ENCODE results near the gene HSD17B1.
A peak's percentile ranks its signal among the peaks of the same experiment; 100 is the strongest.
"Not testable (repeated sequence)": the region's sequence is repeated elsewhere in the genome, so short reads cannot be mapped to it uniquely, and the experiment has no call there.

The HSD17B1 gene, protein sequence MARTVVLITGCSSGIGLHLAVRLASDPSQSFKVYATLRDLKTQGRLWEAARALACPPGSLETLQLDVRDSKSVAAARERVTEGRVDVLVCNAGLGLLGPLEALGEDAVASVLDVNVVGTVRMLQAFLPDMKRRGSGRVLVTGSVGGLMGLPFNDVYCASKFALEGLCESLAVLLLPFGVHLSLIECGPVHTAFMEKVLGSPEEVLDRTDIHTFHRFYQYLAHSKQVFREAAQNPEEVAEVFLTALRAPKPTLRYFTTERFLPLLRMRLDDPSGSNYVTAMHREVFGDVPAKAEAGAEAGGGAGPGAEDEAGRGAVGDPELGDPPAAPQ

DNA sequence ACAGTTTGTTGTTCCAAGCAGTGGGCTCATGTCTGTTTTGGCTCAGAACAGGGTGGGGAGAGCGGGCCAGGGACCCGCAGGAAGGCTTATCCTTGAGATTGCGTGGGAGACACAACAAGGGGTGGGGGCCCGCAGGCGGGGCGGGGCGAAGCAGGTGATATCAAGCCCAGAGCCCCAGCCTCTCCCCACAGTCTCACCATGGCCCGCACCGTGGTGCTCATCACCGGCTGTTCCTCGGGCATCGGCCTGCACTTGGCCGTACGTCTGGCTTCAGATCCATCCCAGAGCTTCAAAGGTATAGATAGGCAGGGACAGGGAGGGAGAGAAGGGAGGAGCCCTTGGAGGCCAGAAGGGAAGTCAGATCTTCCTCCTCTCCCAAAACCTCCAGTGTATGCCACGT, at the start of gene HSD17B1:
TSS of gene HSD17B1 (plus strand) at position 188 of the 400 bp plus-strand sequence. CDS start at position 199, 11 bp downstream.
- DNase-seq (ENCODE audit: low read depth, low spot score), result not testable (repeated sequence)

DNA sequence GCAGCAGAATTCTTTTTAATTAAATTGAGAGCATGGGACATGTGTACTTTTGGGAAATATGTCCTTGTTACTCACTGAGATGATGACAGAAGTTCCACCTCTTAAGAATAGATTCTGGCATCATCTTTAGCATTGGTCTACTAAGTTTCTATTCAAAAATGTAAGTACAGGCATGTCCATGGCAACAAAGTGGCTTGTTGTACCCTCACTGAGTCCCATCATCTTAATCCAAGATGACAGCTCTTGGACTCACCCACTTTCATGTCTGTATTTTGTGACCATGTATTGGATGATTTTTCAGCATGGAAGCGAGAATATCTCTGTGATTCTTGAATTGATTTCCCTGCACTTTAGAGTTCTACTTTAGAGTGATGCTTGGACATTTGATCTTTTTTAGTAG, 49.8 kb upstream of the HSD17B1 start:
- DNase-seq (ENCODE audit: low read depth, low spot score), result no peak

DNA sequence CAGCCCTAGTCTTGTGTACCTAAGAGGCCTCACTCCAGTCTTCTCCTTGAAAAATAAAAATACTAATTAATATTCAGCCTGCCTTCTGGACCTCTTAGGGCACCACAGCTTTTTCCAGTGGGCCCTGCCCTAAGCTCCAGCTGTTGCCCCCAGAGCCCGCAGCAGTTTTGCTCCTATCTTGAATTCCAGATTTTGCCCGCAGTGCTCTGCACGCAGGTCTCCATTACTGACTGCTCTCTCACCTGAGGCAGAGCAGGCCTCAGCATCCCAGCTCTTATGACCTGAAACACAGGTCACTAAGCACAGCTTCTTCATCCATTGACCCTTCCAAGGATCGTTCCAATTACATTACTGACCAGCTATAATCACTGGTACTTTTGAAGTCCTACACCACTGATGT, 45.1 kb upstream of the HSD17B1 start:
- no peak for DNase-seq (ENCODE audit: low read depth, low spot score)

DNA sequence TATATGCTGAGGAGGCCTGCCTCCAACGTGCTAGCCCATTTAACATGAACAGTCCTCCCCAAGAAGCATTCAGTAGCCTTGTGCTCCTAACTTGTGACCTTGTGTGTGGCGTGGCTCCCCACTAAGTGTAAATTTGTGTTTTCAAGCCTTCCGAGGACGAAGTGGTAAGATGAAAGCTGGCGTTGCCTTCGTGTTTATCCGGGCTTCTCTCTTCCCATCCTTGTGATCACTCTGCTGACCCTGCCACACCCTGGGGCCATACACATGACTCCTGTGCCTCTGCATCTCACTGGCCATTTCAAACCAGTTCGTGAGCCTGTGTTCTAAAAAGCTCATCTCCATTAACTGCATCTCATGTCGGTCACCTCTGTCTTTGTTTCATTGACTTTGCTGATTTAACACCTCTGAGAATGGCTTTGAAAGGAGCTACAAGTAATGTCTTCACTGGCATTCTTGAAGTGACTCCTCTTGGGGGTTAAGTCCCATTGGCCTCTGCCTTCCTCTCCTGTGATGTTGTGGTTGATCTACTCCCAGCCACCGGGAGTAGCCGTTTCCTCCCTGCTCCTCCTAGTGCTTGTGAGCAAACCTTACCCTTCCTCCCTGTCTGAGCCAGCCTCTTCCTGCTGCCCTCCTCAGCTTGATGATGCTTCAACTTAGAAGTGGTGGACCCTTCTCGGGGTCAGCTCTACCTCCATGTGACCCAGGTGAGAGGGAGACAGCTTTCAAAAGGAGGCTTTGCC, 44.1 kb upstream of the HSD17B1 start:
- no peak for DNase-seq (ENCODE audit: low read depth, low spot score)

DNA sequence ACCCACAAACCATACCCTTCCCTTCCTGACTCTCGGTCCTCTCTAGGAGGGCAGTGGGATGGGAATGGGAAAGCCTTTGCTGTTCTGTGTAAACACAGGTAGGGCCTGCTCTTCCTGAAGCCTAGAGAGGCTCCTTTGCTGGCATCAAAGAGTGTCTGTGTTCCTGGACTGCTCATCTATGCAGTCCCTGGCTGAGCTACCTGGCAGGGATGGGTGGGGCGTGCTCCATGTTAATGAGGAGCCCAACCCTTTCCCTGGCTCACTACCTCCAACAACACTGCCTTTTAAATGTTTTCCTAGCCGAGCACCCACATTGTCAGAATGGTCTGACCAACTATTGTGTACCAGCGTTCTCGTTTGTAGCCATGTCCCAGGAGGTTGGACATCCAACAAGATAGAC, 43.3 kb upstream of the HSD17B1 start:
- no peak for DNase-seq (ENCODE audit: low read depth, low spot score)

DNA sequence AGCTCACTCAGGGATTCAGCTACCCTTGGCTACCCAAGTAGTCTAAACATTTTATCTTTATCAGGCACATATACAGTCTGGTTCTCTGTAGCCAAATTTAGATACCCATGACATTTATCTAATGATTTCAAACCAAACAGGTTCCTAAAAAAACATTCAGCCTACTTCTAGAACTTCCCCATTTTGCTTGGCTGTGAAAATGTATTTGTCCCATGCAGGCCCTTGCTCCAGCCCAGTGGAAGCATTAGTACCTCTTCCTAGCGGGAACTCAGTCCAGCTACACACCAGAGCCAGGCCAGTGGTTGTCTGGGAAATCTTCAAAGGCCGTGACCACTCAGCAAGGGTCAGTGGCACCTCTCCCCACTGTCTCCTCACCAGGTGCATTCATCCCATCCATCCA, 42.9 kb upstream of the HSD17B1 start:
- DNase-seq (ENCODE audit: low read depth, low spot score), result no peak

DNA sequence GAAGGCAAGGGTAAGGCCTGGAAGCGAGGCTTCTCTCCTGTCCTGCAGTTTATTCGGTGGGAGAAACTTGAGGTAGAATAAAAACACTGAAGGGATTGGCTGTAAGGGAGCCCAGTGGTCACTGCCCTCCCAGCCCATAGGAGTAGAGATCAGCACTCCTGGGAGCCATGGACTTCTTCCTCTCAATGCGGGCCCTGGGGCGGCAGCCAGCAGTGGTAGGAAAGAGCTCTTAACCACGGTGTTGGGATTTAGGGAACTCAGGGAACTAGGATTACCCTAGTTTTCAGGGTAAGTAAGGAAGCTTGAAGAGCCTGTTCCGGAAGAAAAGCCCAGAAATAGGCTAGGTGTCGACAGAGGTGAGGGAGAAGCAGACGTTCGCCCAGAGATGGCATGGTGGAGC, 40.5 kb upstream of the HSD17B1 start:
- no peak for DNase-seq (ENCODE audit: low read depth, low spot score)

DNA sequence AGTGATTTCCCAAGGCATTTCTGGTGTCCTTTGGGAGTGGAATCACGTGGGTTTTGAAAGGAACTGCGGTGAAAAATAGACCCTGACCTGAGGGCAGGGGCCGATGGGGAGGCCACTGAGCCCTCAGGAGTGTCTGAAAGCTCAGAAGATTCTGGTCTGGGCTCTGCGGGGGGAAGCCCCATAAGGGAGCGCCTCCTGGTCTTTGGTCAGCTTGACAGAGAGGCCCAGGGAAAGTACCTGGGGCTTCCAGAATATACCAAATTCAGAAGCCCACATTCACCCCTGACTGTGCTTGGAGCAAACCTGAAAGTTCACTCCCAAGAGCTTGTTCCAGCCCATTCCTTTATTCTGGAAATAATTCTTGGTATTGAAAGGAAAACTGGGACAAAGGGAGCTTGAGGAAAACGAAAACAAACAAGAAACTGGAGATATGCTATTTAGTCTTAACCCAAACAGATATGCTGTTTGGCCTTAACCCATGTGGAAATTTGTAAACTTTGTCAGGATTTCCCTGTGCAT, 39.9 kb upstream of the HSD17B1 start:
- DNase-seq (ENCODE audit: low read depth, low spot score), result no peak

DNA sequence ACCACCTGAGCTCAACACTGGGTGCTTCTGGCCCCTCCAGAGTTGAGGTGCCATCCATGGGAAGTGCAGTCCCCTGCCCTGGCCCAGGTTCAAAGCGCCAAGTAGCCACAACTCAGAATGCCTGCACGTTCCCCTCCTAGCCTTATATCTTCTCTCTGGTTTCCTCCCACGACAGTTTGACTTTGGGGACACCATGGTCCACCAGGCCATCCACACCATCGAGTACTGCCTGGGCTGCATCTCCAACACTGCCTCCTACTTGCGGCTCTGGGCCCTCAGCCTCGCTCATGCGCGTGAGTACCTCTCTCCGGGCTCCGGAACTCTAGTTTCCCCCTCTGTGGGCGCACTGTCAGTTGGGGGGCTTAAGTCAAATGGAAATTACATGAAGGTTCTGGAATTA, 39.0 kb upstream of the HSD17B1 start:
- DNase-seq (ENCODE audit: low read depth, low spot score), result no peak

DNA sequence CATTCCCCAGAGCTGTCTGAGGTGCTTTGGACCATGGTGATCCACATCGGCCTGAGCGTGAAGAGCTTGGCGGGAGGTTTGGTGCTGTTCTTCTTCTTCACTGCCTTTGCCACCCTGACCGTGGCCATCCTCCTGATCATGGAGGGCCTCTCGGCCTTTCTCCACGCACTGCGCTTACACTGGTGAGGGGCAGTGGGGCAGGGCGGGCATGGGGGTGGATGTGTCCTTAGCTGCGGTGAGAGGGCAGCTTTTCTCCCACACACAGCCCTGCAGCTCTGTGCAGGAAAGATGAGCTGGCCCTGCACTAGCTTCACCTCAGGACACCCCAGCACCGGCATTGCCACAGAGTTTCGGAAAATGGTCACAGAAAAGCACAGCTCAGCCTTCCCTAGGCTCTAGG, 38.4 kb upstream of the HSD17B1 start:
- no peak for DNase-seq (ENCODE audit: low read depth, low spot score)

DNA sequence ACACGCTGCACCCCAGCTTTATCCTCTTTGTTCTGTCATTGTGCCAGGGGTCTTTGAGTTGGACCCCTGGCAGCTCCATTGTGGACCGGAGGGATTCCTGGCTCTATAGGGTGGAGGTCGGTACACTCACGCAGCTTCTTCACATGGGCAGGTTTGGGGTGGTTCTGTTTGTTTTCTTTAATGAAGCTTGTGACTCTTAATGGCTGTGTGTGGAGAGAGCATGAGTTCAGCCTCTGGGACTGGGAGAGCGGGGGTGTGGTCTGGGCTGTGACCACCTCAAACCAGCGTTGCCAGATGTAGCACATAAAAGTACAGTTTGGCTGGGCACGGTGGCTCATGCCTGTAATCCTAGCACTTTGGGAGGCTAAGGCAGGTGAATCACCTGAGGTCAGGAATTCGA, 37.9 kb upstream of the HSD17B1 start:
- no peak for DNase-seq (ENCODE audit: low read depth, low spot score)

DNA sequence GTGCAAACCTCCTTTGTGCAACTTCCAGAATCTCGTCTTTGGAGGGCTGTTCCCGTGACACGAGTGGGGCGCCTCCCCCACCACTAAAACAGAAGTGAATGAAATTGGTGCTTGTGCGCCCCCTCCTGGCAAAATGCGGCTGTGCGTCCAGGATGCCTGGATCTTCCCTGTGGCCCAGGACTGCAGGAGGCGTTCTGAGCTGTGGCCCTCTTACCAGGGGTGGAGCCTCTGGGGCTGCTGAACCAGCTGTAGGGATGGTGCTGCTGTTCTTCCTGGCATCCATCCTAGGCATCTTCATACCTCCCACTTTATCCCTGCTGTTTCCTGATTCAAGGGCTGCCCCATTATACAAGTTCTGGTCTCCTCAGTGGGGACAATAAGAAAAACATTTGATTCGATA, 35.2 kb upstream of the HSD17B1 start:
- DNase-seq (ENCODE audit: low read depth, low spot score), result peak; percentile 92

DNA sequence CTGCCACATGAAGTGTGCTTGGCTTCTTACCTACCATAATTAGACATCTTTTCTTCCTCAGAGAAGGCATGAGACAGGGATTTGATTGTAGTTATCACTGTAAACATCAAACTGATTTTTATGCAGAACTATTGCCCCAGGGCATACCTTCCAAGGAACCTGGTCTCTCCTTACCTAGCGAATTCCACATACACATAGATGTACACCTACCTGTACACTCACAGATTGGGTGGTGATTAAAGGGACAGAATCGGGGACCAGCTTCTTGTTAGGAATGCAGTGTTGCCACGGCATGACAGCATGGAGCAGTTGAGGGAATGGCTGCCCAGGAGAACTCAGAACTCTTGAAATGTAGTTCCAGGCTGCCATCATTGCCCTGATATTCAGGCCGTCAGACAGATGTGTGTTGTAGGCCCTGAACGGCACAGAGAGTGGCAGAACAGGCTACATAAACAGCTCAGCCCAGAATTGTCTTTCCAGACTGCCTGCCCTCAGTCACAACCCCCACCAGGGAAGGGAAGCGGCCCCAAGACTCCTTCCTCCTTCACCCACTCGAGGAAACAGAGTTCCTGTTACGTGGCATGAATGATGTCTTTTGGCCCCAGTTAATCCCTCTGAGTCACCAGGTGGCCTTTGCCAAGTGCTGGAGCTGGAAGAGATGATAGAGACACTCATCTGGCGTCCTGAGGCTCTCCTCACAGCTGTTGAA, 34.5 kb upstream of the HSD17B1 start:
- DNase-seq (ENCODE audit: low read depth, low spot score), result peak; percentile 91

DNA sequence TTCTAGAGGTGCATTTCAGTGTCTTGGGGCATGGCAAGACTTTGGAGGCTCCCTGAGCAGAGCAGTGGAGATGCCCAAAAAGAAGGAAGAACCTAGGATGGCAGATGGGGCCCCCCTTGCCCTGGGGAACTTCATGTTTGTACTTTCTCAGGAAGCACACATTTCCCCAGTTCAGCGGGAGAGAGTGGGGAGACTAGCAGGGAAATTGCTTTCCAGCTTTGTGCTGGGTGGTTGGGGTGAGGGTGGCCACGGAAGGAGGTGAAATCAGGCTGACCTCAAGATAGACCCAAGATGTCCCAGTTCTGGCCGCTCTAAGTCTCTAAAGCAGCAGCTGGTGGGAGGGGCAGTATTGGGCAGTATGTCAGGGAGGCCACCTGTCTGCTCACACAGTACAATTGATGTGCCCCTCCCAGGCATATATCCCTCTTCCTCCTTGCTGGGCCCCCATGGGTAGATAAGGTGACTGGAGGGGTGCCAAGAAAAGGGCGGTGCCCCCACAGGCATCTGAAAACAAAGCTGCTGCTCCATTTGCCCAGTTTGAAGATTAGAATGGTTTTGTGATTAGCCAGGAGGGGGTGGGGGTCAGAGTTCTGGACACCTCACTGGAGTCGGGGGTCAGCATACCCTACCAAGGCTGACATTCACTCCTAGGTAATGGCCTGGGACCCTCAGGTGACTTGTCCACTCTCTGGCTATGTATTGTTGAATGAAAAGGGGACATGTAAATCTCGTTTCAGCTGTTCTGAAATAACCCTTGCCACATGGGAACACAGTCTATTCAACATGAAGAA, 33.8 kb upstream of the HSD17B1 start:
- peak; percentile 55 for DNase-seq (ENCODE audit: low read depth, low spot score)

DNA sequence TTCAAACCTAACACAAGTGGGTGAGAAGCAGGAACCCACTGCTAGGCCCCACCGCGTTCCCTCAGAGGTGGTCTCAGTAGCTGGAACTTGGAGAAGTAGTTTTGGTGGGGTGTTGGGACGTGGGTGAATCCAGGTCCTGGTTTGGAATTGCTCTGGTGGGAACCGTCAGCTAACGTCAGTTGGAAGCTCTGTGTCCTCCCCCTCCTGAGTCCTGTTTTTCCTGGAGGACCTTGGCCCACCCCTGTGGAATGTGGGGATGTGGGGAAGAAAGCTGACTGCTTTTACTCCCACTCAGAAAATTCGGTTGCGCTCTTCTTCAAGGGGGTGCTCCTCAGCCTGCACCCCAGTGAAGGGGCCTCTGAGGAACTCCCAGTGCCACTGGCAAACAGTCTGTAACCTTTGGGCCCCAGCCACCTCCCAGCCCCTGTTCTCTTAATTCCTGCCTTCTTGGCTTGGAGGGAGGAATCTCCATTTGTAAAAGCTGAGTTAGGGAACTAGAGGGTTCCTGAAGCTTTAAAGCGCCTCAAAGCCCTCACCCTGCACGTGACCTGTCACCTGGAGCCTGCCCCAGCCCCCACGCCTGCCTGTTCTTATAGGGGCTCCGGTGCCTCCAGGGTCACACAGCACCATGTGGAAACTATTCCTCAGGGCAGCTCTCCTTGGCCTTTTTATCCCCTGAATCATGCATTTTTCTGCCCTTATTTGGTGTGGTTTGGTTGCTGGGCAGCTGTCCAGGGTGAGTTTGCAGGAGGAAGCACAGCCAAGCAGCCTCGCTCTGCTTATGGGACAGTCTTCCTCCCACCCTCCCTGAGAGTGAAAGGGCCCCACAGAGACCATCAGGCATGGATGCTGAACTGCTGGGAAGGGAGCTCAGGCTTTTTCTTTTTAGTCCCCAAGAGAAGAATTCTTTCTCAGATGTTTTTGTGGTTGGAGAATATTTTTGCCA, 32.9 kb upstream of the HSD17B1 start:
- DNase-seq (ENCODE audit: low read depth, low spot score), result peak; percentile 99

DNA sequence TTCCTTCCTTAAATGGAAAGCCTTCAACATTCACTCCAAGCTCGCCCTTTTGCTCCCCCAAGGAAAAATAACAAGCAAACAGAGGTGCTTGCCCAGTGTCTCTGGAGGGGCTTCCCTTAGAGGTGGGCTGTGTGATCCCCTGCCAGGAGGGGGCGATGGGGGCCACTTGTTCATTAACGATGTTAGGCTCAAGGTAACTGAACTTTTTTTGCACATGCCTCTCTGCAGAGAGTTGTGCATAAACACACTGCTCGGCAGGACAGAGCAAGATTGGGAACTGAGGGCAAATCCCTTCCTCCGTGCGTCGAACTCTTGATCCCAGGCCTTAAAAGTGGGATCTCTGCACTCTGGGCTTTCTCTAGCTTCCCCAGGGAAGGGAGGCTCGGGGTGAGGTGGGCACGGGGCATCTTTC, 32.2 kb upstream of the HSD17B1 start:
- DNase-seq (ENCODE audit: low read depth, low spot score), result no peak

DNA sequence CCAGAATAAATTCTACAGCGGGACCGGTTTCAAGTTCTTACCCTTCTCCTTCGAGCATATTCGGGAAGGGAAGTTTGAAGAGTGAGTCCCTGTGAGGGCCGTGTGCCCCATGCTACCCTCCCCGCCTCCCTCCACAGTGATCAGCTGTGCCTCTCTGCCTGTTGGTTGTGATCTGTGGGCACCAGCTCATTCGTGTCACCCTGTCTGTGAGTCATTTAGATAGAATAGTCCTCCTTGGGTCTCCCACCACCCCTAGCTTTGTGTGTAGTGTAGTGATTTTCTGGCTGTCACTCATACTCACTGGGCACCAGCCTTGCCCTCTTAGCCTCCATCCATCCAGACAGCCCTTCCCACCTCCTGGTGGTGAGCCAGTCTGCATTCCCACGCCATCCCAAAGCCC, 31.7 kb upstream of the HSD17B1 start:
- DNase-seq (ENCODE audit: low read depth, low spot score), result peak; percentile 75

DNA sequence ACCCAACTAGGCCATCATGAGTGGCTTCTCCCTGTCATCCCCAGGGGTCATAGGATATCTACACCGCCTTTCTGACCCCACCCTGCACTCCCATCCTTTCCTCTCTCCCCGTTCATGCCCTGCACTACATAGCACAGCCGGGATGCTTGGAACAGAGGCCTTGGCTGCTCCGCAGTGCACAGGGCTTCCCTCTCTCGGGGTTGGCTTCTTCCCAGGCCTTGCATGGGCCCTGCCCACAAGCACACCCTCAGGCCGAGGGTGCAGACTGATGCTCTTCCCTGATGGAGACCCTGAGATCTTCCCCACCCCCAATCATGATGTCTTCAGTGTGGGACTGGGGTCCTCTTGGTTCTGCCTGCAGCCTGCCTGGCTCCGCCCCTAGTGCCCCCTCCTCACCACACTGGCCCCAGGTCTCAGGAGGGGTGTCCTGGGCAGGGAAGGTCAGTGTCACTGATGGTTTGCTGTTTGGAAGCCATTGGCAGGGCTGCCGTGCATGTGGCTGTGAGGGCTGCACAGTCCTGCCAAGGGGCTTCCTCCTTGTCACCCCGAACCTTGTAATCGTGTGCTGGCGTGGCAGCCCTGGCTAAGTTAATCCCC, 31.0 kb upstream of the HSD17B1 start:
- peak; percentile 62 for DNase-seq (ENCODE audit: low read depth, low spot score)

DNA sequence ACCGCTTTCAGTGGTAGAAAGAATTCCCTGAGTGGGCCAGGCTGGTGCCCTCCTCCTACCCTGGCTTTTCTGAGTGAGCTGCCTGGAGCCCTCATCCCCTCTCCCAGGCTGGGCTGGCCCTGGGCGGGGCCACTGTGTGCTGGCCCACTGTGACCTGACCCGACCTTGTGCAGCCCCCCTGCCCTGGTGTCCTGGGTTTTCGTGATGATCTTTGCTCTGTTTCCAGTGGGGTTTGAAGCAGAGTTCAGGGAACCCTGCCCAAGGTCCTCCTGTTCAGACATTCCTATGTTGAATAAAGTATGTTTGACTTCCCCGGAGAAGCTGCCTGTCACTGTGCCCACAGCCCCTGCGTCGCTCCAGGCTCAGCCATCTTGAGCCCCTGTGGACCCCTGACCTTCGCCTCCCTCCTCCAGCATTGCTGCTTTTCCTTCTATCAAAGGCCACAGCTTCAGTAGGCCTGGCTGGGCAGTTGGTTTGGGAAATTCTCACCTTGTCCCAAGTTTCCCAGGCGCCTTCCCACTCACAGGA, 30.4 kb upstream of the HSD17B1 start:
- DNase-seq (ENCODE audit: low read depth, low spot score), result no peak

DNA sequence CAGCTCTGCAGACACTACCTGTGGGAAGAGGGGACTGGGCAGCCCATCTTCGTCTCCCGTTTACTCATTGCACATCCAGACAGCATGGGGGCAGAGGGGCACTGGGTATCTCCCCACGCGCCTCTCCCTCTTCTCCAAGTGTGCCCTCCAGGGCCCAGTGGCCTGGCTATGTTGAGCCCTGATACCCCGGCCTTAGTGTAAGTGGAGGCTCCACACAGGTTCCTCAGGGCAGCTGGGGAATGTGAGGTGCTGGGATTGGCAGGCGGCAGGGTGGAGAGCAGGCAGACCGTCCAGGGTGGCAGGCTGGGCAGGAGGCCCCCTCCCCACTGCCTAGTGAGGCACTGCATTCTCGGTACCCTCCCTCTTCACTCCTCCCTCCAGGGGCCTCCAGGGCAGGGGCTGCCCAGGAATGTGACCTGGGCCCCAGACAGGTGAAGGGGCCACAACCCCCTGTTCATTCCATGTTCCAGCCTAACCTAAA, 29.9 kb upstream of the HSD17B1 start:
- DNase-seq (ENCODE audit: low read depth, low spot score), result no peak
